ENCODE measurements around the gene DNAJC27. TPM values are rescaled to one million over a fixed set of nuclear protein-coding genes. Genes with fewer than 3 reads are reported as not detected.

Gene DNAJC27
- total RNA-seq, 1 experiment from 2014 or later, result 4.6 TPM

GRCh38 chr2:24945907-24946306 is 25.8 kb downstream of the DNAJC27 start:
- Histone ChIP-seq H3K27ac (ENCODE audit: low read depth, low read length) (no peak overlapping the region), H2AFZ (ENCODE audit: low read depth, low read length, poor library complexity, severe bottlenecking) (no peak overlapping the region), H3K9ac (ENCODE audit: low read length) (no peak overlapping the region), H4K20me1 (ENCODE audit: insufficient read depth) (no peaks in the 10 kb centered on the region), H3K4me2 (ENCODE audit: low read length) (no peak overlapping the region), H3K4me1 (ENCODE audit: control insufficient read depth in 1 of 2, insufficient read depth in 2 of 2, low read length in 2 of 2) (no peaks in the 10 kb centered on the region), H3K9me2 (ENCODE audit: insufficient read depth) (no peaks in the 10 kb centered on the region), H3K36me3 (ENCODE audit: control insufficient read depth in 1 of 2, insufficient read depth in 2 of 2, low read length in 2 of 2) (no peaks in the 10 kb centered on the region), H3K4me3 (replicated peaks in 1 of 2; ENCODE audit: low read depth in 1 of 2, low read length in 2 of 2) (no peak overlapping the region), H3K9me3 (ENCODE audit: control insufficient read depth in 1 of 2, insufficient read depth in 1 of 2, low read depth in 1 of 2, low read length in 2 of 2) (no peaks in the 10 kb centered on the region), H3K79me2 (ENCODE audit: insufficient read depth, low read length) (no peaks in the 10 kb centered on the region), H3K27me3 (ENCODE audit: insufficient read depth, low read length) (no peaks in the 10 kb centered on the region)
- TF ChIP-seq EGR1 (IDR thresholded peaks at IDR 0.05; ENCODE audit: low read depth), result no peak
- TF ChIP-seq ELF1 (IDR thresholded peaks at IDR 0.05; ENCODE audit: borderline replicate concordance, low read depth), result no peak
- no peak for TF ChIP-seq MAX (IDR thresholded peaks at IDR 0.05)
- no peak for TF ChIP-seq SRF (IDR thresholded peaks at IDR 0.05; ENCODE audit: low read depth)
- no peak for TF ChIP-seq RAD21 (IDR thresholded peaks at IDR 0.05; ENCODE audit: low read depth)
- TF ChIP-seq TCF7L2 (IDR thresholded peaks at IDR 0.05; ENCODE audit: borderline replicate concordance, extremely low read depth, insufficient read depth, insufficient read length), result no peak
- no peak for TF ChIP-seq REST (IDR thresholded peaks at IDR 0.05; ENCODE audit: low read depth)
- no peak for TF ChIP-seq EZH2 (IDR thresholded peaks at IDR 0.05)
- no peak for TF ChIP-seq CEBPB (IDR thresholded peaks at IDR 0.05; ENCODE audit: low read depth)
- TF ChIP-seq CTCF (IDR thresholded peaks at IDR 0.05 in 2 of 3, conservative IDR thresholded peaks at IDR 0.05 in 1 of 3; ENCODE audit: borderline replicate concordance in 1 of 3, insufficient read depth in 1 of 3, low read depth in 2 of 3, low read length in 2 of 3), result no peak
- no peak for TF ChIP-seq ZFX (IDR thresholded peaks at IDR 0.05)
- no peak for TF ChIP-seq SIN3A (IDR thresholded peaks at IDR 0.05; ENCODE audit: low read depth)
- no peak for TF ChIP-seq YY1 (IDR thresholded peaks at IDR 0.05; ENCODE audit: extremely low read depth, insufficient replicate concordance, low read depth, low read length)
- no peak for TF ChIP-seq ZBTB33 (IDR thresholded peaks at IDR 0.05; ENCODE audit: extremely low read depth, insufficient replicate concordance, low read length)
- TF ChIP-seq POLR2AphosphoS5 (IDR thresholded peaks at IDR 0.05; ENCODE audit: low read depth, low read length), result no peak
- no peak for TF ChIP-seq POLR2A (IDR thresholded peaks at IDR 0.05; ENCODE audit: borderline replicate concordance, extremely low read depth, insufficient read depth, insufficient read length)
- ChIA-PET POLR2A (no interaction called here), RAD21 (ENCODE audit: low non-redundant PET in 1 of 2, low total read pairs in 2 of 2, uncharacterized antibody in 2 of 2, unreplicated experiment in 2 of 2) (no interaction called here), CTCF (interaction anchor here (0.6 kb wide), 1 partner anchor 669 kb away, joined by 4 read pairs; no protein-coding TSS in a partner anchor)
- intact Hi-C loops (cut with micrococcal nuclease), result no loop called here
- DNase-seq (ENCODE audit: low read depth, low spot score) (no peak), ATAC-seq (no peak)
- no TSS peak for BruUV-seq (replicated peaks)

Measured in HCT116 (cell line).